Gastrocnemius medialis (tissue), 4 donors: ENCODE data around the gene MSANTD2. TPM values are rescaled to one million over a fixed set of nuclear protein-coding genes. Genes with fewer than 3 reads are reported as not detected.
A peak's percentile ranks its signal among the peaks of the same experiment; 100 is the strongest.

Experiments used
- ATAC-seq, 2 donors: fragments of 150-250 bp; one replicate each; pipeline ENCODE4 v1.9.1; 2016
- DNase-seq, 2 donors: peaks; one replicate each; pipeline ENCODE4 v3.0.0-alpha.2; 2019
- H3K27ac ChIP-seq, 4 donors: fragments of 200-600 bp; sonication (generic); 1 replicate in 1 of 4; 2 replicates in 3 of 4; pipeline ENCODE4 v1.5.1; 2016 to 2018; ENCODE audit warnings: mild to moderate bottlenecking in 2 of 4, moderate library complexity in 1 of 4
- H3K27me3 ChIP-seq, 3 donors: fragments of 200-600 bp; sonication (generic) in 2 of 3; 1 replicate in 1 of 3; 2 replicates in 2 of 3; pipeline versions ENCODE4 v1.5.1 to v1.6.0; 2016 to 2019; ENCODE audit warnings: mild to moderate bottlenecking in 1 of 3, moderate library complexity in 1 of 3
- H3K36me3 ChIP-seq, 2 donors: fragments of 200-600 bp; sonication (generic) in 1 of 2; one replicate each; pipeline ENCODE4 v1.5.1; 2017 to 2018
- H3K4me1 ChIP-seq, 2 donors: fragments of 200-600 bp; sonication (generic) in 1 of 2; one replicate each; pipeline ENCODE4 v1.5.1; 2016 to 2017; ENCODE audit warnings: mild to moderate bottlenecking in 2 of 2
- H3K4me3 ChIP-seq, 4 donors: fragments of 200-600 bp; sonication (generic) in 3 of 4; 1 replicate in 1 of 4; 2 replicates in 3 of 4; pipeline ENCODE4 v1.5.1; 2016 to 2019; ENCODE audit warnings: mild to moderate bottlenecking in 2 of 4
- H3K9me3 ChIP-seq, 3 donors: fragments of 200-600 bp; sonication (generic) in 2 of 3; 1 replicate in 1 of 3; 2 replicates in 2 of 3; pipeline ENCODE4 v1.5.1; 2016 to 2019
- CTCF ChIP-seq, 5 experiments: fragments of 450-650 bp in 3 of 5; fragments of 200-600 bp in 2 of 5; sonication (generic) in 2 of 5; IDR thresholded peaks in 4 of 5; conservative IDR thresholded peaks in 1 of 5; 1 replicate in 4 of 5; 2 replicates in 1 of 5; pipeline ENCODE4 v1.5.1; 2016 to 2019; ENCODE audit warnings: antibody characterized with exemption in 5 of 5, mild to moderate bottlenecking in 3 of 5, moderate library complexity in 3 of 5
- POLR2A ChIP-seq, 2 donors: fragments of 450-650 bp; IDR thresholded peaks; one replicate each; pipeline ENCODE4 v1.6.1; 2017; ENCODE audit warnings: antibody characterized with exemption in 2 of 2, mild to moderate bottlenecking in 2 of 2, moderate library complexity in 2 of 2
- in situ Hi-C, 4 donors: fragments of 200-750 bp; cut with MboI; loops; one replicate each; pipeline versions ENCODE4 v1.15.0 to v1.8.0; 2017; ENCODE audit warnings: low sequenced_read_pairs in 4 of 4
- intact Hi-C: fragments of 100-400 bp; cut with DNase I; formaldehyde crosslinking; loops from one replicate; pipeline ENCODE4 v1.15.1; 2023; ENCODE audit warnings: low total_unique reads
- total RNA-seq, 4 donors: library from RNA; depleted of rRNA; stranded (reverse); fragments of >200 nt; gene quantifications; one replicate each; pipeline versions ENCODE4 v1.1.0 to v1.2.3, GENCODE V29; 2016

MSANTD2 gene
- total RNA-seq, 4 donors from 2014 or later = 3.3 to 5.1 (median 3.8) TPM

GRCh38 chr11:124760205-124760652 is 40.0 kb downstream of the MSANTD2 start:
- H3K36me3 ChIP-seq = no peaks in the 10 kb centered on the region
- peaks cover 14 to 31% of the 10 kb centered on the region in 2 donors for H3K4me1 ChIP-seq
- TF ChIP-seq POLR2A (IDR thresholded peaks at IDR 0.05) = no peak
- no peak for TF ChIP-seq CTCF (IDR thresholded peaks at IDR 0.05 in 4 of 5, conservative IDR thresholded peaks at IDR 0.05 in 1 of 5)
- peak overlapping the region; percentile 47 to 67 (median 60) for H3K4me3 ChIP-seq
- H3K27ac ChIP-seq = peak overlapping the region; percentile 54 to 87 (median 82)
- DNase-seq = no peak
- no peak for ATAC-seq
- H3K27me3 ChIP-seq = peaks cover 49 to 60% (median 58%) of the 10 kb centered on the region in 3 donors
- no peaks in the 10 kb centered on the region for H3K9me3 ChIP-seq
- in situ Hi-C loops (loop anchor here (5.0 to 10.0 kb wide), 4 partner anchors 75 to 95 kb away; partner anchors contain the start of genes SIAE (in 1 of the 4) and SPA17 (in 1 of the 4)), intact Hi-C loops (loop anchor here (5.0 kb wide), 2 partner anchors 42 to 77 kb away; partner anchors contain the start of gene MSANTD2)

- ATAC-seq (peak; percentile 53 to 57), DNase-seq (no peak)
- TF ChIP-seq POLR2A (IDR thresholded peaks at IDR 0.05) = peak in 1 of 2 donors; percentile 22
- TF ChIP-seq CTCF (IDR thresholded peaks at IDR 0.05 in 4 of 5, conservative IDR thresholded peaks at IDR 0.05 in 1 of 5) = no peak
- in situ Hi-C loops = loop anchor here (5.0 to 10.0 kb wide), 4 partner anchors 75 to 95 kb away; partner anchors contain the start of genes SIAE (in 1 of the 4) and SPA17 (in 1 of the 4)
- Histone ChIP-seq H3K36me3 (no peaks in the 10 kb centered on the region), H3K4me3 (peak overlapping the region; percentile 47 to 67 (median 60)), H3K4me1 (peaks cover 14 to 31% of the 10 kb centered on the region in 2 donors), H3K9me3 (no peaks in the 10 kb centered on the region), H3K27ac (peak overlapping the region; percentile 54 to 87 (median 82)), H3K27me3 (peaks cover 49 to 60% (median 58%) of the 10 kb centered on the region in 3 donors)
- intact Hi-C loops = loop anchor here (5.0 kb wide), 2 partner anchors 43 to 78 kb away; partner anchors contain the start of gene MSANTD2
These were observed 40.7 kb downstream of the MSANTD2 start for GRCh38 chr11:124759266-124760204.

- peak in 1 of 2 donors; percentile 24 for ATAC-seq
- peaks cover 49 to 60% (median 58%) of the 10 kb centered on the region in 3 donors for H3K27me3 ChIP-seq
These were observed 41.6 kb downstream of the MSANTD2 start for GRCh38 chr11:124758355-124759265.

More at GRCh38 chr11:124758355-124759265, 41.6 kb downstream of the MSANTD2 start:
- Histone ChIP-seq H3K36me3 (peaks cover 0 to 2% of the 10 kb centered on the region in 2 donors), H3K27ac (peak overlapping the region; percentile 39 to 87 (median 82)), H3K4me1 (peaks cover 13 to 31% of the 10 kb centered on the region in 2 donors), H3K4me3 (peak overlapping the region; percentile 47 to 67 (median 60)), H3K9me3 (no peaks in the 10 kb centered on the region)
- DNase-seq = peak in 1 of 2 donors; percentile 39
- intact Hi-C loops (no loop called here), in situ Hi-C loops (no loop called here)
- TF ChIP-seq CTCF (IDR thresholded peaks at IDR 0.05 in 4 of 5, conservative IDR thresholded peaks at IDR 0.05 in 1 of 5) = peak; percentile 23 to 72 (median 57)
- TF ChIP-seq POLR2A (IDR thresholded peaks at IDR 0.05) = no peak
